GM12872 (cell line): ENCODE results near the gene ABLIM1.

Experiments used
- CTCF ChIP-seq: IDR thresholded peaks from 3 replicates; pipeline ENCODE4 v1.5.1; 2011; ENCODE audit warnings: low read depth, mild to moderate bottlenecking, low read length, moderate library complexity; ENCODE audit not compliant: insufficient read depth

ABLIM1 gene

DNA sequence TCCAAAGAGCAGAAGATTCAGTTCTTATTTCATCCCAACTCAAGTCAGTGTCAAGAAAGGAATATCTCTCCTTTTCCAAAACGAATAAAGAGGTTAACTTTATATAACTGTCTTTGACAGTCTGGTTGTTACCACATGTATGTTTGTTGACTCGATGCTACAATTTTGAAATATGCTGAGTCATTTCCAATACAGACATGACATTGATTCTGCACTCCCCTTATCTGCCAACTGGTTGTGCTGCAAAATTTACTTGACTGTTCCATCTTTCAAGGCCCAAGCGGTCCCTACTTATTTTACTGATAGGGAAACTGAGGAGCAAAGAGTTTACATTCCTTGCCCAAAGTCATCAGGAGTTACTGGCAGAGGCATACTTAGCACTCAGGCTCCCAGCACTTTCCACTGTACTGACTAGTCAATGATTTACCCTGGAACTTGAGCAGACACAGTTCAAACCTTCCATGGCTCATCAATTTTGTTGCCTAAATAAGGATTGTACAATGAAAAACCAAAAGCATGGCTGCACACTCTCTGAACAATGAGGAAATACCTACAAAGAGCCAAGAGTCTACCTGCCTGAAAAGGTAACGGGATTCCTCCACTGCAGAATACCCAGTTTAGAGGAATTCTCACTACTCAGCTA lies 52.8 kb downstream of the ABLIM1 start:
- TF ChIP-seq CTCF: no peak

- no peak for TF ChIP-seq CTCF
Observed at GRCh38 chr10:114604357-114605130, 53.5 kb downstream of the ABLIM1 start.

- TF ChIP-seq CTCF: no peak
Observed at GRCh38 chr10:114603948-114604347, 54.1 kb downstream of the ABLIM1 start.

DNA sequence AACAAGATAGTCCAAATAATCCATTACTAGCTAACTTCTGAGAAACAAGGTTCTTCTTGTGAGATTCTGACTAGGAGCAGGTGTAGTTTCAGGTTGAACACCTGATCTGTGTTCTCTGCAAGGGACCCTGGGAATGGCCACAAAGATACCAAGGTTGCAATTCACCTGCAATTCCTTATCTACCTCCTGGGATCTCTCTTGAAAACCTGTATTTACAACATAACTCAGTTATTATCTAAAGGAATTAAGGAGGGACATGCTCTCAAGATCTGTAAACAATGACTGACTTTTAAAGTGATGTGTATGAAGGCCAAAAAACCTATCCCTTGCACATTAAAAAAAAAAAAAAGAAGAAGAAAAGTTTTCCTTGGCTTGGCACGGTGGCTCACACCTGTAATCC lies 54.8 kb downstream of the ABLIM1 start:
- no peak for TF ChIP-seq CTCF

DNA sequence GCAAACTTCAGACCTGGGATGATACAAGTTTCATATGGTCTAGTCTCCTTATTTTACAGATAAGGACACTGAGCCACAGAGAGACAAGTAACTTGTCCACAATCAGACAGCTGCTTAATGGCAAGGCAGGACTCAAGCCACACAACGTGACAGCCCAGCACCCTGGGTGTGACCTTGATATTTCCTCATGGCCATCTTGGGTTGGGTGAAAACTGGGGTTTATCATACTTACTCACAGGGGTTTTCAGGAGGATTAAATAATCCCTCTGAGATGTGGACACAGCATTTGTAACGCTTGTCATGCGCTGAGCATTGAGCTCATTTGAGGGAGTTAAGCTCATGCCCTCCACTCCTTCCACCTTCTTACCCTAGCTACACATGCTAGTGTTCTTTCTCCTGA lies 58.0 kb downstream of the ABLIM1 start:
- TF ChIP-seq CTCF: no peak

- no peak for TF ChIP-seq CTCF
Observed at GRCh38 chr10:114596793-114597192, 61.3 kb downstream of the ABLIM1 start.

- no peak for TF ChIP-seq CTCF
Observed at GRCh38 chr10:114593816-114594468, 64.1 kb downstream of the ABLIM1 start.
